Measurements from ENCODE around the gene CEACAM6.
A peak's percentile ranks its signal among the peaks of the same experiment; 100 is the strongest.
"Not testable (repeated sequence)": the region's sequence is repeated elsewhere in the genome, so short reads cannot be mapped to it uniquely, and the experiment has no call there.

CEACAM6 gene

GRCh38 chr19:41755328-41755913 lies at the start of gene CEACAM6:
Gene CEACAM6, plus strand, starts transcription at chr19:41755530. Its CDS starts 109 bp downstream, at chr19:41755639.
- no peak for DNase-seq (ENCODE audit: low spot score)

GRCh38 chr19:41706741-41707501 lies 48.4 kb upstream of the CEACAM6 start:
- peak; percentile 35 for DNase-seq (ENCODE audit: low spot score)

- no peak for DNase-seq (ENCODE audit: low spot score)
Observed at GRCh38 chr19:41707502-41707812, 47.9 kb upstream of the CEACAM6 start.

DNA sequence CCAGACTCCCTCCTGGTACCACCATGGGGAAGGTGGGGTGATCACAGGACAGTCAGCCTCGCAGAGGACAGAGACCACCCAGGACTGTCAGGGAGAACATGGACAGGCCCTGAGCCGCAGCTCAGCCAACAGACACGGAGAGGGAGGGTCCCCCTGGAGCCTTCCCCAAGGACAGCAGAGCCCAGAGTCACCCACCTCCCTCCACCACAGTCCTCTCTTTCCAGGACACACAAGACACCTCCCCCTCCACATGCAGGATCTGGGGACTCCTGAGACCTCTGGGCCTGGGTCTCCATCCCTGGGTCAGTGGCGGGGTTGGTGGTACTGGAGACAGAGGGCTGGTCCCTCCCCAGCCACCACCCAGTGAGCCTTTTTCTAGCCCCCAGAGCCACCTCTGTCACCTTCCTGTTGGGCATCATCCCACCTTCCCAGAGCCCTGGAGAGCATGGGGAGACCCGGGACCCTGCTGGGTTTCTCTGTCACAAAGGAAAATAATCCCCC lies 47.4 kb upstream of the CEACAM6 start:
- no peak for DNase-seq (ENCODE audit: low spot score)

DNA sequence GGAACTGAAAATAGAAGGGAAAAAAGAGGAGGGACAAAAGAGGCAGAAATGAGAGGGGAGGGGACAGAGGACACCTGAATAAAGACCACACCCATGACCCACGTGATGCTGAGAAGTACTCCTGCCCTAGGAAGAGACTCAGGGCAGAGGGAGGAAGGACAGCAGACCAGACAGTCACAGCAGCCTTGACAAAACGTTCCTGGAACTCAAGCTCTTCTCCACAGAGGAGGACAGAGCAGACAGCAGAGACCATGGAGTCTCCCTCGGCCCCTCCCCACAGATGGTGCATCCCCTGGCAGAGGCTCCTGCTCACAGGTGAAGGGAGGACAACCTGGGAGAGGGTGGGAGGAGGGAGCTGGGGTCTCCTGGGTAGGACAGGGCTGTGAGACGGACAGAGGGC lies 46.8 kb upstream of the CEACAM6 start, which contains the start of gene CEACAM5:
TSS of gene CEACAM5 (plus strand) at position 146 of the 400 bp plus-strand sequence. CDS start at position 252, 106 bp downstream.
- DNase-seq (ENCODE audit: low spot score) = no peak

GRCh38 chr19:41709516-41709915 lies 45.8 kb upstream of the CEACAM6 start:
- not testable (repeated sequence) for DNase-seq (ENCODE audit: low spot score)

- DNase-seq (ENCODE audit: low spot score) = no peak
Observed at GRCh38 chr19:41709951-41710645, 45.2 kb upstream of the CEACAM6 start.

GRCh38 chr19:41711376-41712261 lies 43.7 kb upstream of the CEACAM6 start:
- peak; percentile 84 for DNase-seq (ENCODE audit: low spot score)

DNA sequence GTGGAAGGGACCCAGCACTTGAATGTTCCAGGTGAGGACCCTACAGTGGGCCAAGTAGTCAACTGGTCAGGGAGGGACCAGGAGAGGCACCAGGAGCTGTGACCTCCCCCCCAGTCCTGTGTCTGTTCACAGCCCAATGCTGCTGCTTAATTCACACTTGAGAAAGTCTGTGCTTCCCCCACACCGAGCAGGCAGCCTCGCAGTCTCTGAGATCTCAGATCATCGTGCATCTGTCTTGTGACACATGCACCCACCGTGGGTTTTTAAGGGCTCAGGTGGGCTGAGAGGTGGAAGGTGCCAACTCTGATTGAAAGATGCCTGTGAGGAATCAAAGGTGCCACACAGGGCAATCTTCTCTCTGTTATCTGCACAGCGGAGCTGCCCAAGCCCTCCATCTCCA lies 40.7 kb upstream of the CEACAM6 start:
- DNase-seq (ENCODE audit: low spot score) = no peak

GRCh38 chr19:41718761-41719160 lies 36.6 kb upstream of the CEACAM6 start:
- no peak for DNase-seq (ENCODE audit: low spot score)

DNA sequence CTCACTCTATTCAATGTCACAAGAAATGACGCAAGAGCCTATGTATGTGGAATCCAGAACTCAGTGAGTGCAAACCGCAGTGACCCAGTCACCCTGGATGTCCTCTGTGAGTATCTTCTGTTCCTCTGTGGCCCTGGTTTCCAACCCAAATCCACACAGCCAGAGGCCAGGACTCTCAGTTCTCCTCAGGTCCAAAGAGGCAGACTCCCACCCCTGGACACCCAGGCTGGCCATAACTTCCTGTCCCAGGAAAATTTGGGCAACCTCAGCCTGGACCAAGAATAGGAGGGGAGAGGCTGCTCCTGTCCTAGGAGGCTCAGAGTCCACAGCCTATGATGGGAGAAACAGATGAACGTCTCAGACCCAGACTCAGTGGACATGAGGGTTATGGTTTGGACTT lies 35.2 kb upstream of the CEACAM6 start:
- no peak for DNase-seq (ENCODE audit: low spot score)

DNA sequence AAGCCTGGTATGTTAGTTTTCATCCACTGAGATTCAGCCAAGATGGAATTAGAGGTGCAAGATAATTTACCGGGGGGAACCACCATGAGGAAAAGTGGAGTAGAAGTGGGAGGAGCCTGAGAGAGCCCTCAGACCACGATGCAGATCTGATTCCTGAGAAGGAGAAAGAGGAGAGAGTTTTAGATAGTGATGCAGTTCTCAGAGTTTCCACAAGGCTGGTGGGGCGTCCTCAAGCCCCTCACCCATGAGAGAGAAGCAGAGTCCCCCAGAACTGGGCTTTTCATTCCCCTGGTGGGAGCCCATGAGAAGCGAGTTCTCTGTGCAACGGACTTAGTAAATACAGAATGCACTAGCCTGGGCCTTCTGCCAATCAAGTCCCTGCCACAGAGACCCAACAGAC lies 28.8 kb upstream of the CEACAM6 start:
- no peak for DNase-seq (ENCODE audit: low spot score)

DNA sequence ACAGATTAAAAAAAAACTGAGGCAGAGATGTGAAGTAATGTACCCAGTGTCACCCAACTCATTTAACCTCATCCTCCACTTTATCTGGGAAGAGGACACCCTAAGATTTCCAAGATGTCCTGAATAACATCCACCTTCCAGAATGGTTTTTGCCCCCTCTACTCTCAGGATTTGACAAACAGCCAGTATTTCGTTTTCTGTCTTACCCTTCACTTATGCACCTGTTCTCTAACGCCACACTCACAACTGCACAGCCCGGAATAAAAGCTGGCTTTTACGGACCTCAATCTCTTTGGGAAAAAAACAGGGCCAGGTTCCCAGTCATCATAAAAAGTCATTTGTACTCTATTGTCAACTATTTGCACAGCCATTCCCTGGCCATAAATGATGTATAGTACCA lies 21.2 kb upstream of the CEACAM6 start:
- DNase-seq (ENCODE audit: low spot score) = no peak

DNA sequence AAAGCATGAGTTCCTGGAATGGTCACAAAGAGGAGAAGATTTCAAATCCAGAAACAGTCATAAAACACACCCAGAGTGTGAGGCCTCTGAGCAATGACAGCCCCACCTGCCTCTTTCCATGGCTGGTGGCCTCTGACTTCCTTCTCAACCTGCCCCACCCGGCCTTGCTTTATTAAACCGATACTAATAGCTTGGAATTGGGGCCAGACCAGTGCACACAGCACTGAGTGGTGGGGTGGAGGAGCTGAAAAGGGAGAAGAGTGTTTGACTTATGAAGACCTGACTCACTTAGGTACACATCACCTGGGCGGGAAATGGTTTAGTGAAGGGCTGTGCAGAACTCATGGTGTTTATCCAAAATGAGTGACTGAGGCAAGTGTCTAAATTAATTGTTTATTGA lies 20.7 kb upstream of the CEACAM6 start:
- DNase-seq (ENCODE audit: low spot score) = no peak

DNA sequence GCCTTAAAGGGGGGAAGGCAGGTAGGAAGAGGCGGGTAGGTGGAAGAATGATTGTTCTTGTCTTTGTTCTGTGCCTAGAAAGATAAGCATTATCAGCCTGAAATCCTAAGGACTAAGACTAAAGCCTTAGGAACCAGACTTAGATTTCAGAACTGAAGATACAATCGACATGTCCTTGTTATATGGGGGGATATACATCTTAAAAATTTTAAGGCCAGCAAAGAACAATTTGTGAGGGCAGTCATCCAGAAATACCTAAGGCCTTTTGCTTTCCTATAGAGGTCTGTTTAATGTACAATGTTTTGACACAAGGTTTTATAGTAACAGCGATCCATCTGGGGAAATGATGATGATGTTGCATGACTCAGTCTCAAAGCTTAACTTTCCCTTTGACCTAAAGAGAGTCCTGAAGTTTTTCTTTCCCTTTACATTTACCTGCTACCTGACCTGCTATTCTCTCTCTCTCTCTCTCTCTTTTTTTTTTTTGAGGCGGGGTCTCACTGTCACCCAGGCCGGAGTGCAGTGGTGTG lies 20.2 kb upstream of the CEACAM6 start:
- no peak for DNase-seq (ENCODE audit: low spot score)

DNA sequence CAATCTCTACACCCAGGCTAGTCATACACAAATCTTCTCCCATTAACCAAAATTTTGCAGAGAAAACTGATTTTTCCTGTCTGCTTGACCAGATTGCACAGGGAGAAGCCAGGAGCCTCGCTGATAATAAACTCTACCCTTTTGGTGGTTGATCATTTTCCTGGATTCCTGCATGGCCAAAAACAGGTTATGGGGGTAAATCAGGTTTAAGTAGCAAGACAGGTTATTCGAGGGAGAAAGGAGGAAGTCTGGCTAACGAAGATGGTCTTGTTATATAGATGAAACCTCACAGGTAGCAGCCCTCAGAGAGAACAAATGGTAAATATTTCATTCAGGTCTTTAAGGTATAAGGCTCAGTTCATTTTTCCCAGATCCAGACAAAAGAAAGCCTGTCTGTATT lies 16.0 kb upstream of the CEACAM6 start:
- no peak for DNase-seq (ENCODE audit: low spot score)

- no peak for DNase-seq (ENCODE audit: low spot score)
Observed at GRCh38 chr19:41740415-41741243, 14.7 kb upstream of the CEACAM6 start.

GRCh38 chr19:41741244-41741554 lies 14.1 kb upstream of the CEACAM6 start:
- DNase-seq (ENCODE audit: low spot score) = no peak

DNA sequence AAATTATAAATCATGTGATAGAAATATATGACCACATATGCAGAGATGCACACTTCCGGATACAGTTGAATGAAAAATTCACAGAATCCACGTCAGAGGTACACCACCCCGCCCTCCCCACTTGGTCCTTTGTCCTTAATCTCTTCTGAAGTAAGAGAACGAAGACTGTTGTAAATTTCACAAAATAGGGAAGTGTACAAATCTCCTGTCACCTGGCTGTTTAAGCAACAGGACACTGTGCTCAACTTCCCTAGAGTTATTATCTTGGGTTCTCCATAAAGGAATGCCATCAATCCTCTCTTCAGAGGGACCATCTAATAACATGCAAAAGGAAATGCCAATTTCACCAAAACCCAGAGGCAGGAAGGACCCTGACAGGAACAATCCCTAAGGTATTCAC lies 10.5 kb upstream of the CEACAM6 start:
- DNase-seq (ENCODE audit: low spot score) = no peak

- no peak for DNase-seq (ENCODE audit: low spot score)
Observed at GRCh38 chr19:41745756-41746155, 9.6 kb upstream of the CEACAM6 start.

GRCh38 chr19:41746593-41747227 lies 8.6 kb upstream of the CEACAM6 start:
- DNase-seq (ENCODE audit: low spot score) = peak; percentile 58

Data from cerebellar cortex (tissue), 1 donor.